Karpas-422 (cell line): ENCODE measurements around the gene USP40. TPM values are rescaled to one million over a fixed set of nuclear protein-coding genes. Genes with fewer than 3 reads are reported as not detected.

ENCODE experiments used
- DNase-seq: peaks from one replicate; pipeline ENCODE4 v3.0.0-alpha.2; 2015
- H2AFZ ChIP-seq: fragments of 200-600 bp; sonication (generic); 2 replicates; pipeline ENCODE4 v1.6.1; 2014; ENCODE audit warnings: antibody characterized with exemption, low read length, mixed read lengths
- H3K27ac ChIP-seq: fragments of 200-600 bp; sonication (generic); 2 replicates; pipeline ENCODE4 v1.5.1; 2014; ENCODE audit warnings: mild to moderate bottlenecking, low read length, moderate library complexity
- H3K27me3 ChIP-seq: fragments of 200-600 bp; sonication (generic); 2 replicates; pipeline ENCODE4 v1.6.1; 2014; ENCODE audit warnings: low read length, mixed read lengths
- H3K36me3 ChIP-seq: fragments of 200-600 bp; sonication (generic); 2 replicates; pipeline ENCODE4 v1.6.1; 2014; ENCODE audit warnings: low read length, mixed read lengths; ENCODE audit not compliant: insufficient read depth
- H3K4me1 ChIP-seq: fragments of 200-600 bp; sonication (generic); 2 replicates; pipeline ENCODE4 v1.6.1; 2014; ENCODE audit warnings: mild to moderate bottlenecking, low read length, mixed read lengths
- H3K4me2 ChIP-seq: fragments of 200-600 bp; sonication (generic); 2 replicates; pipeline ENCODE4 v1.6.1; 2014; ENCODE audit warnings: low read length, low read depth, mild to moderate bottlenecking; ENCODE audit not compliant: poor library complexity, severe bottlenecking
- H3K4me3 ChIP-seq: fragments of 200-600 bp; sonication (generic); 2 replicates; pipeline ENCODE4 v1.5.1; 2014; ENCODE audit warnings: mild to moderate bottlenecking, antibody characterized with exemption, low read length, mixed read lengths
- H3K79me2 ChIP-seq: fragments of 200-600 bp; sonication (generic); 2 replicates; pipeline ENCODE4 v1.6.1; 2014; ENCODE audit warnings: mild to moderate bottlenecking, low read length, mixed read lengths
- H3K9ac ChIP-seq: fragments of 200-600 bp; sonication (generic); 2 replicates; pipeline ENCODE4 v1.6.0; 2014; ENCODE audit warnings: low read length
- H3K9me2 ChIP-seq: fragments of 200-600 bp; sonication (generic), shearing (Covaris generic); replicated peaks from 2 replicates; pipeline ENCODE4 v1.6.0; 2014; ENCODE audit warnings: mild to moderate bottlenecking, low read length, moderate library complexity; ENCODE audit not compliant: insufficient read depth
- H3K9me3 ChIP-seq: fragments of 300-700, 200-600 bp; sonication (generic); 2 replicates; pipeline ENCODE4 v1.6.1; 2014; ENCODE audit warnings: low read length, mixed read lengths
- H4K20me1 ChIP-seq: fragments of 200-600 bp; sonication (generic); 2 replicates; pipeline ENCODE4 v1.6.1; 2014; ENCODE audit warnings: mild to moderate bottlenecking, antibody characterized with exemption, low read length, low read depth; ENCODE audit not compliant: insufficient read depth
- total RNA-seq: library from RNA; depleted of rRNA; stranded (reverse); fragments of >200 nt; shearing (Covaris generic); gene quantifications from 2 replicates; pipeline ENCODE4 v1.2.3, GENCODE V29; 2014; ENCODE audit warnings: low replicate concordance

Gene USP40
- total RNA-seq, 1 experiment from 2014 or later: 7.9 TPM

- H3K4me3 ChIP-seq: no peak overlapping the region
- H2AFZ ChIP-seq: no peak overlapping the region
- peaks cover 4% of the 10 kb centered on the region for H3K4me1 ChIP-seq
- no peak overlapping the region for H3K4me2 ChIP-seq
- no peaks in the 10 kb centered on the region for H3K79me2 ChIP-seq
- no peak for DNase-seq
- H3K9me3 ChIP-seq: no peaks in the 10 kb centered on the region
- H3K9ac ChIP-seq: no peak overlapping the region
- H3K9me2 ChIP-seq: no peaks in the 10 kb centered on the region
- H4K20me1 ChIP-seq: no peaks in the 10 kb centered on the region
- H3K36me3 ChIP-seq: no peaks in the 10 kb centered on the region
- H3K27me3 ChIP-seq: no peaks in the 10 kb centered on the region
- H3K27ac ChIP-seq: no peak overlapping the region
These were observed 40.8 kb downstream of the USP40 start for GRCh38 chr2:233525791-233526190.

GRCh38 chr2:233519787-233520611 is 46.6 kb downstream of the USP40 start:
- H3K4me3 ChIP-seq: no peak overlapping the region
- peak overlapping the region; percentile 67 for H3K27ac ChIP-seq
- H2AFZ ChIP-seq: 0 out of 2 replicates have a peak overlapping the region, but pooled peaks have one; percentile 11

GRCh38 chr2:233513953-233514655 is 52.5 kb downstream of the USP40 start:
- Histone ChIP-seq H3K9me2 (no peaks in the 10 kb centered on the region), H3K9me3 (no peaks in the 10 kb centered on the region), H3K4me2 (no peak overlapping the region), H3K9ac (no peak overlapping the region), H3K27me3 (no peaks in the 10 kb centered on the region), H3K79me2 (no peaks in the 10 kb centered on the region), H3K36me3 (no peaks in the 10 kb centered on the region), H2AFZ (no peak overlapping the region), H4K20me1 (no peaks in the 10 kb centered on the region), H3K4me1 (peaks cover 4% of the 10 kb centered on the region), H3K27ac (no peak overlapping the region), H3K4me3 (no peak overlapping the region)
- no peak for DNase-seq

More at GRCh38 chr2:233519787-233520611, 46.6 kb downstream of the USP40 start:
- H3K9ac ChIP-seq: no peak overlapping the region
- DNase-seq: no peak
- H3K4me1 ChIP-seq: peaks cover 19% of the 10 kb centered on the region
- no peaks in the 10 kb centered on the region for H3K9me2 ChIP-seq
- H3K4me2 ChIP-seq: peak overlapping the region; percentile 18
- no peaks in the 10 kb centered on the region for H3K27me3 ChIP-seq
- H3K36me3 ChIP-seq: no peaks in the 10 kb centered on the region
- no peaks in the 10 kb centered on the region for H3K9me3 ChIP-seq
- H3K79me2 ChIP-seq: no peaks in the 10 kb centered on the region
- no peaks in the 10 kb centered on the region for H4K20me1 ChIP-seq

DNA sequence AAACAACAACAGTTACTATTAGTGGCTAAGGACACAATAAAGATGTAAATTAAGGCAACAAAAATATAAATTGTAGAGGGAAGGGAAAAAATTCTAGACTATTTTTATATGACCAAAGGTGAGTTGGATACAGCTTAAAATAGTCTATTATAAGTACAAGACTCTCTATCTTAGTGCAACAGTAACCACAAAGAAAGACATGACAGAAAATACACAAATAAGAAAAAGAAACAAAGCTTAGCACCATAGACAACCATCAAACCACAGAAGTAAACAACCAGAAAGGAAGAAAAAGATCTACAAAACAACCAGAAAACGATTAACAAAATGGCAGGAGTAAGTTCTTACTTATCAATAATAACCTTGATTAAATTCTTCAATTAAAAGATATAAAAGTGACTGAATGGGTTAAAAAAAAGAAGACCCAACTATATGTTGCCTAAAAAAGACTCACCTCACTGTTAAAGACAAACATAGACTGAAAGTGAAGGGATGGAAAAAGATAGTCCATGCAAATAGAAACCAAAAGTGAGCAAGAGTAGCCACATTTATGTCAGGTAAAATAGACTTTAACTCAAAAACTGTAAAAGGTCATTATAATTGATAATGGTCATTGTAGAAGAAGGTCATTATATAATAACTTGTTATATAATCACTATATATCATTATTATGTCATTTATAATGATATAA is 62.5 kb downstream of the USP40 start:
- no peak overlapping the region for H3K4me3 ChIP-seq
- no peak overlapping the region for H2AFZ ChIP-seq
- no peaks in the 10 kb centered on the region for H3K27me3 ChIP-seq
- no peak overlapping the region for H3K27ac ChIP-seq
- H3K79me2 ChIP-seq: no peaks in the 10 kb centered on the region
- H3K4me2 ChIP-seq: no peak overlapping the region
- no peaks in the 10 kb centered on the region for H4K20me1 ChIP-seq
- no peaks in the 10 kb centered on the region for H3K4me1 ChIP-seq
- no peaks in the 10 kb centered on the region for H3K9me2 ChIP-seq
- H3K36me3 ChIP-seq: no peaks in the 10 kb centered on the region; the same call in 1 of the 2 replicates
- H3K9ac ChIP-seq: no peak overlapping the region
- no peak for DNase-seq
- peaks cover 9% of the 10 kb centered on the region; the same call in 1 of the 2 replicates for H3K9me3 ChIP-seq

GRCh38 chr2:233503481-233503880 is 63.1 kb downstream of the USP40 start:
- H3K9me2 ChIP-seq: no peaks in the 10 kb centered on the region
- no peak for DNase-seq

GRCh38 chr2:233501198-233502076 is 65.1 kb downstream of the USP40 start:
- H3K9me3 ChIP-seq: peaks cover 9% of the 10 kb centered on the region; the same call in 1 of the 2 replicates
- no peaks in the 10 kb centered on the region for H4K20me1 ChIP-seq
- no peak overlapping the region for H2AFZ ChIP-seq
- H3K4me2 ChIP-seq: no peak overlapping the region
- H3K27me3 ChIP-seq: no peaks in the 10 kb centered on the region
- H3K9ac ChIP-seq: no peak overlapping the region
- no peaks in the 10 kb centered on the region for H3K9me2 ChIP-seq
- H3K4me3 ChIP-seq: no peak overlapping the region
- H3K27ac ChIP-seq: no peak overlapping the region
- no peaks in the 10 kb centered on the region; the same call in 1 of the 2 replicates for H3K36me3 ChIP-seq
- no peaks in the 10 kb centered on the region for H3K79me2 ChIP-seq
- DNase-seq: no peak
- no peaks in the 10 kb centered on the region for H3K4me1 ChIP-seq

More at GRCh38 chr2:233503481-233503880, 63.1 kb downstream of the USP40 start:
- Histone ChIP-seq H3K4me3 (no peak overlapping the region), H3K9ac (no peak overlapping the region), H3K27me3 (no peaks in the 10 kb centered on the region), H3K36me3 (no peaks in the 10 kb centered on the region; the same call in 1 of the 2 replicates), H2AFZ (no peak overlapping the region), H3K27ac (no peak overlapping the region), H3K4me1 (no peaks in the 10 kb centered on the region), H3K4me2 (no peak overlapping the region), H4K20me1 (no peaks in the 10 kb centered on the region), H3K9me3 (peaks cover 9% of the 10 kb centered on the region; the same call in 1 of the 2 replicates), H3K79me2 (no peaks in the 10 kb centered on the region)

DNA sequence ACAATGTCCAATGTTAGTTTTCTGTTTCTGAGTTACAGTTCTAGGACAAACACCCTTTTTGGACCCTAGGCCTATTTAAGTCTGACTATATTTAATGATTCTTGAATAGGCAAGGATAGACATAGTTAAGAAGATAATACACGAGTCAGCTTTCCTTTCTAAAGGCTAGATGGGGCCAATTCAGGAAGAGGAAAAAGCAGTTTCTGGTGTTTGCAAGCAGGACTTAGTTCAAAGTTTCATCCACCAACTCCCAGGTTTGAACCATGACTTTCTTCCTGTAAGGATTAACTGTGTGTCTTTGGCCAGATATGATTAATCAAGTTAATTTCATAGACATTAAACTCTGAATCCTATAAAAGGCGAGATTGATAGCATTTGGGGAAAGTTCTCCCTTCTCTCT is 66.7 kb downstream of the USP40 start:
- H3K27me3 ChIP-seq: no peaks in the 10 kb centered on the region
- no peak overlapping the region for H2AFZ ChIP-seq
- DNase-seq: no peak
- H3K9me3 ChIP-seq: peaks cover 9% of the 10 kb centered on the region; the same call in 1 of the 2 replicates
- no peaks in the 10 kb centered on the region for H3K79me2 ChIP-seq
- no peaks in the 10 kb centered on the region for H3K9me2 ChIP-seq
- H3K4me2 ChIP-seq: no peak overlapping the region
- no peak overlapping the region for H3K9ac ChIP-seq
- no peaks in the 10 kb centered on the region; the same call in 1 of the 2 replicates for H3K36me3 ChIP-seq
- H3K4me1 ChIP-seq: no peaks in the 10 kb centered on the region
- H3K27ac ChIP-seq: no peak overlapping the region
- no peaks in the 10 kb centered on the region for H4K20me1 ChIP-seq
- no peak overlapping the region for H3K4me3 ChIP-seq
